Cerebellar cortex (tissue), 1 donor: Measurements from ENCODE around the gene ATXN1.

ENCODE experiments used
- DNase-seq: peaks from one replicate; pipeline ENCODE4 v3.0.0-alpha.2; 2015; ENCODE audit warnings: low spot score

Gene ATXN1

DNA sequence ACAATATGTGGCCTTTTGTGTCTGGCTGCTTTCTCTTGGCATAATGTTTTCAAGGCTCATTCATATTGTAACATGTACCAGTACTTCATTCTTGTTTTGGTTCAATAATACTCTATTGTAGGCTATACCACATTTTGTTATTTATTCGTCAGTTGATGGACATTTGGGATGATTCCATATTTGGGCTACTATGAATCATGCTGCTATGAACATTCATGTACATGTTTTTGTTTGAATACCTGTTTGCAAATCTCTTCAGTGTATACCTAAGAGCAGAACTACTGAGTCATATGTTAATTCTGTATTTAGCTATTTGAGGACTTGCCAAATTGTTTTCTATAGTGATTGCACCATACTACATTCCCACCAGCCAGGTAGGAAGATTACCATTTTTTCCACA lies 263.0 kb downstream of the ATXN1 start:
- no peak for DNase-seq

DNA sequence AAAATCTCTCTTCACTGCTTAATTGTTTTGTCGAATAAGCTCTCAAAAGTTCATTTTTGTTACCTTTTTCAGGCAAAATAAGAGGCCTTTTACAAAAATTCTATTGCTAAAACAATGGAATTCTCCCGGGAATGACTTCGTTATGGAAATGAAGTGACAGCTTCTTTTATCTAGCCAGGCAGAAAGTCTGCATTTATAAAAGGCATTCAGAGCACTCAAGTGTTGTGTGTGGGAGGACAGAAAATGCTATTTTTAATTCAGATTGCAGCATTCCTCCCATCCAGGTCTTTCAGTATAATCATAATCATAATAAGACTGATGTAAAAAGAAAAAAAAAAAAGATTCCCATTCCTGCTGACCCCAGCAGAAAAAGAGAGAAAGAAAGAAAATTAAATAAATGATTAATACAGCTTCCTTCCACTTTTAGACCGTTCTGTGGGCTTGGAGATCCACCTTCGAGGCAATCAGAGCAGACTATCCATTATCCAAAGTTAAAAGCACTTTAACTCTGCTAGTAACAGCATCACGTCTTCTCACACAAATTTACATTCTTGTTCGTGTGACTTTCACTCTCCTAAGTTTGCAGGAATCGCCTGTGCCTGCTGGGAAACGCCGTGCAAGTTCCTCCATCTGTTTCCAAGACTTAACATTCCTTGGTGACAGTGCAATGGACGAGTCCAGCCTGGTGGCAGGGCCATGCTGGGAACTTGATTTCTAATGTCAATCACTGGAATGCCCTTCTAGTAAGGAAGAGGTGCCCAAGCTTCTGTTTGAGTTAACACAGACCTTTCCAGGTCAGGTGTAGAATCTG lies 264.1 kb downstream of the ATXN1 start:
- no peak for DNase-seq

DNA sequence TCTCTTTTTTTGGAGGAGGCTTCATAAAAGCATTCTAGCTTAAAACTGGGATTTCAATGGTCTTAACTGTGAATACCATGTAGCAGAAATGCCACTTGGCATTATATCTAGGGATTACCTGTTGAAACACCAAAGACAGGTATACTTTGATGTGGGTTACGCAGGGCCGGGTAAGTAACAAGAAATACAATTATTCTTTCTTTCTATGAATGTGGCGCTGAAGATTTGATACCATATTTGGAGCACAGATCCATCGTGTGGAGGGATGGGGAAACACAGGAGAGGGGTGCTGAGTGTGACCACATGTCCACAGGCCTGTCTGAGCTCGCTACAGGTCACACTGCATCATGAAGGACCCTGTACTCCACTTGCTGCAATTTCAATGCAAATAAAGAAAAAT lies 265.1 kb downstream of the ATXN1 start:
- DNase-seq = no peak

DNA sequence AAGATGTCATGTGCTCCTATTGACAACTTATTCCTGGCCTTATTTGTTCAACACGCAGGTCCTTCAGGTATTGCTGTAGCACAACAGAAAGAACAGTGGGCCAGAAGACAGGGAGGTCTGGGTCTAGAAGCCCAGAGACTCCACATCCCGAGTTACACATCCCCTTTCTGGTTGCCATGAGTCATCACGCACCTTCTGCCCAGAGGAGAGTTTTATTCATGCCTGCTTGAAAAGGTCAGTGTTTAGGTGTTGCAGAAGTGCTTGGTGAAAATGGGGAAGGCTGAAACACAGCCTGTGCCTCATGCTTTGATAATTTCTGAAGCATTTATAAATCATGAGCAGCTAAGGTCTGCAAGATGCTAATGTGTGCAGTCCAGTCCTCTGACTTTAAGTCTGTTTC lies 266.5 kb downstream of the ATXN1 start:
- DNase-seq = no peak

DNA sequence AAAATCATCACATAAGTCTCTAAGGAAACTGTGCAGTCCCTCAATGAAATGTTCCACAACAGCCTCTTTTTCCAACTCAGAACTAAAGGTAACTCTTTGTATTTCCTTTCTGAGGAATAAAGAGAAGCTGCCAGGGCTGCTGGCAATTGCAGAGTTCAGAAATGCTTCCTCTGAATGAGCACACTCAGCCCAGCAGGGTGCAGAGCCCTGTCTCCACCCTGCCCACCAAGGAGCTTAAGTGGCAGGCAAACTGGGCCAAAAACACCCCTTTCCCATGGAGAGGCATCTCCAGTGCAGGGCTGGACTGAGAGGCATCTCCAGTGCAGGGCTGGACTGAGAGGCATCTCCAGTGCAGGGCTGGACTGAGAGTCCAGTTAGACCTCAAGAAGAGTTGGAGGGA lies 267.5 kb downstream of the ATXN1 start:
- DNase-seq = no peak

DNA sequence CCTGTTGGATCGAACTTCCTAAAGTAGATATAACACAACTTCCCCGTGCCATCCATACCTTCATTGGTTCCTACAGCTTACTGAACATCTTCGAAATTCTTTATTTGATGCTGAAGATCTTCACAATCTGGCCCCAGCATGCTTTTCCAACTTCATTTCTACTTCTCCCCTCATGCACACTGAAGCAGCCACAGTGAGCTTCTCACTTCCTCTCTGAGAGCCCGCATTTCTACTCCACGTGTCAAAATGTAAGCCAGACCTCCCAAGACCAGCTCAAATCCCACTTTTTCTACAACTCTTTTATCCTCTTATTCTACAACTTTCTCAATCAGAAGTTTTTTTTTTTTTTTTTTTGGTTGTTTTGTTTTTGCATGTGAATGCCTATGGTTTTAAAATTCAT lies 268.1 kb downstream of the ATXN1 start:
- no peak for DNase-seq

DNA sequence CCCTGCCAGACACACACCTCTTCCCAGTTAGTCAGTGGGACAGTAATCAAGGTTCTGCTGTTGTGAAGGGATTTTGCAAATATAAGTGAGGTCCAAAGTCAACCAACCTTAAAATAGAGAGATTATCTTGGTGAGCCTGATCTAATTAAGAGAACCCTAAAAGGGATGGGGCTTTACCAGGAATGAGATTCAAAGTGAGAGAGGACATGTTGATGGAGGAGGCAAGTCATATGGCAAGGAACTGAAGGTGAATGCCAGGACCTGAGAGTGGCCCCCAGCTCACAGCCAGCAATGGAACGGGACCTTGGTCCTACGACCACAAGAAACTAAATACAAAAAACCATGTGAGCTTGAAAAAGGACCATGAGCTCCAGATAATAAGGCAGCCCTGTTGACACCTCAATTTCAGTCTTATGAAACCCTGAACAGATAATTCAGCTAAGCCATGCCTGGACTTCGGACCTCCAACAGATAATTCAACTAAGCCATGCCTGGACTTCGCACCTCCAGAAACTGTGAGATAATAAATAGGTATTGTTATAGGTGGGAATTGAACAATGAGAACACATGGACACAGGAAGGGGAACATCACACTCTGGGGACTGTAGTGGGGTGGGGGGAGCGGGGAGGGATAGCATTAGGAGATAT lies 269.5 kb downstream of the ATXN1 start:
- DNase-seq = no peak

DNA sequence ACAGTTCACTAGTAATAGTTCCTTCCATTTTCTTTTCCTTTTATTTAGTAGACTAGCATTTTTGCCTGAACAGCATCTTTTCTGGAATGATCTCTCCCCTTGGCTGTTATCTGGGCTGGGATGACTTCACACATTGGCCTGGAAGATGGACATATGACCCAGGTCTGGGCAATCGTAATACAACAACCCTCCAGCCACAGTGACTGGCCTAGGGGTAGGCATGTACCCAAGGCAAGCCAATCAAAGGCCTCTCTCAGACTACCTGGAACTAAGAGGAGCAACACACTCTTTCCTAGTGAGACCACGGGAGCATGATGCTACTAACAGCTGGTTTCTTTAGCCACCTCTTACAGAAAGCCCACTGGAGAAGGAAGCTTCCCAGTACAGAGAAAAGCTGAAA lies 270.6 kb downstream of the ATXN1 start:
- DNase-seq = no peak

DNA sequence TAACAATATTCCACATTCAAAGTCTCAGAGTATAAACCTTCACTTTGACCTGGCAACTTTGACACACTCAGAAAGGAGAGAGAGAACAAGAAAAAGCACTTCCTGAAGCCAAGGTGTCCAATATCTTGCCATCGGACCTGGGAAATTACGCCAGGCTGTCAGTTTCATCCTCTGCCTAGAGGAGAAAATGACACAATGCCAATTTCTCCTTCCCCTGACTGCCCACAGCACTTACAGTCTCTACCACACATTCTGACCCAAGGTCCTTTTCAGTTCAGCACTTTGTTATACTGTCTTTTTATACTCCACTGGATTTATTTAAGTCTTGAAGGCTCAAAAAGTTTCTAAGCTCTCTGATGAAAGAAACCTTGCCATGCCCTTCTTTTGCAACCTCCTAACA lies 272.4 kb downstream of the ATXN1 start:
- no peak for DNase-seq

DNA sequence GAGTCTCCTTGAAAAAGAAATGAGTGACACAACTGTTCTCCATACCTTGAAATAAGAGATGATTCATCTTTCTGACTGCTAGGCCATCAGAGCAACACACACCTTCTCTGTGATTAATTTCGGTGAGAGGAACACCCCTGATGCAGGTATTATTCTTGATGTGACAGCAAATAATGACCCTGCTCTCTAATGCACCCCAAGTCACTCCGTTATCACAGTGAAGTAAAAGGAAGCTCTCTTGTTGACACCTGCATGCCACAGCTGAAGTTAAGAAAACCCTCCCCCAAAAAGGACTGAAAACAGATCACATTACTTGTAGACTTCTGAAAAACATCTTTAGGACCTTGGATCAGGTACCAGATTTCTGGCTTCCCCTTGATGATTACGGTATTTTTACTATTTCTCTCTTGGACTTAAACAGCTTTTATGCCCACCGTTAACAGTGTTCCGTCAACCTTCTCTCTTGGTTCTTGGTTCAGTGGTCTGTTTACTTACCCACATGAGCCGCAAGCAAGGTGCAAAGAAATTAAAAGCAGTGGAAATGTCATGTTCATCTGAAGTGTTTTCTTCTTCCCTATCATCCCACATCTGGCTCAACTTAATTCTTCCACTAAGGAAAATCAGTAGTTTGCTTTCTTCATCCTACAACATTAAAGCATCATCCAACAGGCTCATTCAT lies 273.1 kb downstream of the ATXN1 start:
- no peak for DNase-seq

DNA sequence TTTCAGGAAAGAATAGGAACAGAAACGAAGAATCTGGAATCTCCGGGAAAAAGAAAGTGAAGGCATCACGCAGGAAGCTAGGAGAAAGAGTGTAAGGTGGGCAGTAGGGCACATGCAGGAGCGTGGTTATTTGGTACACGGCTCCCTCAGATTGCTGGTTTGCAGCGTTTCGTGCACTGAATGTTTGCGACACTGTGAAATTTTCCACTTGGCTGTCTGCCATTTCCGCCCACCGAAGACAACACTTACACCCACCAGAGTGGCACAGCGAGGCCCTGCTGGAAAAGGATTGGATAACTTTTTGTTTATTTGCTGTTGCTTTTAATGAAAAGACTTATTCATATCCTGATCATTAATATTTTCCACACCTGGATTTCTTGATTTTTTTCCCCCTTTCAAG lies 274.6 kb downstream of the ATXN1 start:
- DNase-seq = no peak

DNA sequence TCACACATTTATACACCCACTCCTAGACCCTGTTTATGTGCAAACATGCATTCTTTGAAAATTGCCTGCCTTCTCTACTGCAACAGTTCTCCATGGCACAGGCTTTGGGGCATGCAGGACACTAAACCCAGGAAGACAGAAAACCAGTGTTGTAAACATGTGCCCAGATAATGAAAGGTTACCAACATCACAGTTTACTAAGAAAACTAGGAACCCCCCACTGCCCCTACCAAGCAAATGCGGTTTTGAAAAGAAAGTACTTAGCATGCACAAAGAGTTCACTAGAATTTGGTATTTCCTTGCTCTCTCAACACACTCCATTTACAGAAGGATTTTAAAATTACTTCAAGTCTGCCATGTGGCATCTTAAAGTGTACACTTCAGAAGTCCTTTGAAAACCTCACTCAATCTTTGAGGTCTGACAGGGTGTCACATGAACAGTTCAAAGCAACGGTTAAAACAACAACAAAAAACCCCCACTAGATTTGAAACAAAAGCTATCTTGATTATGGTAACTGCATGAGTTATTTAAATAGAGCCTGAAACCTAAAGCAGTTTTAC lies 277.9 kb downstream of the ATXN1 start:
- no peak for DNase-seq

DNA sequence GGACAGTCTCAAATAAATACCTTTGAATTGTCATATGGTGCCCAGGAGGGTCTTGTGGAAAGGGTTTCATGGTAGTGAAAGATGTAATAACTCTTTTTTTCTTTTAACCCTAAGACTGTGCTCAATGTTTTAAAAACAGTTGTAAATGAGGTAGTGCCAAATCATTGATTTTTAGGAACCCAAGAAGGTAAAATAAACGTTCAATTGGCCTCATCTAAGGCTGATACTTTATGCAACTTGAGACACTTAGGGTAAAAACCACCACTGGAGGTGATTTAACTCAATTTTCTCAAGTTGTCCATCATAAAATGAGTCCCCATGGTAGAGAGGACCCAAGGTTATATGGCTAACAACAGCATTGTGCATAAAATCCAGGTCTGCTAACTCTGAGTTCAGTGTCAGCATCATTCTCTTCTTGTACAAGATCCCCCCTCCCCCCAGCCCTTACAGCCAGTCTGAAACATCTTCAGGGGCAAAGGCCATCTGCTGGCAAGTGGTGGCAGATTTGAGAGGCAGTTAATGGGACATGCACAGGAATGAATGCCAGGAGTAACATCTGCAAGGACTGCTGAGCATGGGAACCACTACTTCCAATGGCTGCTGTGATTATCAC lies 278.5 kb downstream of the ATXN1 start:
- no peak for DNase-seq

DNA sequence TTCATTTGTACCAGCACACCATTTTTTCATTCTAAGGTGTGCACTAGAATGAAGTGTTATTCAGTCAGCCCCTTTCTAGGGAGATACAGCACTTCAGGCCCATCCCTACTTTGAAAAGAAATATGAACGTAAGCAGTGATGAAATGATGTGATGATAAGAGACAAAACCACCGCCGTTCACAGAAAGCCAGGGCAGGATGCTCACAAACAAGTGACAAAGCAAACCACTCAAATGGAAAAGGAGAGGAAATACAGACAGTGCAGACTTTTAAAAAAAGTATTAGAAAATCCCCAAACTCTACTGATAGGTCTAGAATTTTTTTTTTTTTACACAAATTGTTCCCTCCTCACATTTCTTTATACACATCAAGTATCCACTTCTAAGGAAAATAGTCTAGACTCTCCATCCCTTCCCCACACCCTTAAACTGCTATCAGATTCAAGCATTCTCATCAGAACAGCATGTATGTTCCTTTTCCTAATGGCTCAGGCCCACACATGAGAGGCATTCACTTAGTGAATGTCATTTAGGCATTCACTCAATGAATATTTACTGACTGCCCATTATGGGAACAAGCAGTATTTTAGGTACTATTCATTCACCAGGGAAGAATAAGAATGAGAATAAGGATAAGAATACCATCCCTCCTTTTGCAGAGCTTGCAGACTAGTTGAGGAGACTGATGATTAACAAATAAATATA lies 279.4 kb downstream of the ATXN1 start:
- DNase-seq = no peak

DNA sequence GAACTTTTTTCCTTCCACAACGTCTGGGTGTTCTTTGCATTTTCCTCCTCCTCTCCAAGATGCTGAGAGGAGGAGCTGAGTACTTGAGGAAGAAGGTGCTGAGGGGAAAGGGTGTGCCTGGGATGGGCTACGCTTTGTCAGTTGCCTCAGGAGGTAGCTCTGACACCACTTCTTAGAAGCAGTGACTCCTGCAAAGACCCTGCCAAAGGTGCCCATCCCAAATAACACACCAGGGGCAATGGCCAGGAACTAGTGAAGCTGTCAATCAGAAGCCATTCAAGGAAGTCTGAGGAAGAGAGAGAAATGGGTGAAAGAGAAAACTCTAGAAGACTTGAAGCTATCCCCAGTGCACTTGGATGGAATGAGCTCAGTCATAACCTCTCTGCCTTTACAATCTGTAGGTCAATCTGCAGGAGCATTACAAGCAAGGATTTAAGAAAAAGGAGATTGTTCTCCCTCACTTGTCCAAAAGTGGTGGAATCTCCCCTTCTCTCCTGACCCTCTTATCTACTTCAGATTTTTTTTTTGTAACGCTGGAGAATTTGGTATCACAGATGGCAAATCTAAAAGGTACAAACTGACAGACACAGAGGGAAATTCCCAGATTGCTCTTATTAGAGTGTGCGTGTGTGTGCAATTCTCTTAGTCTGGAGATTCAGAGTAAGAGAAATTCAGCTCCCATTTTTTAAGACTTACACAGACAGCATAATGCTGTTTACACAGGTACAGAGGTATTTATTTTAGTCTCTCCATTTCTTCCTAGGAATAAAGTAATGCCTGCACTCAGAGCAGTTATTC lies 280.3 kb downstream of the ATXN1 start:
- no peak for DNase-seq

DNA sequence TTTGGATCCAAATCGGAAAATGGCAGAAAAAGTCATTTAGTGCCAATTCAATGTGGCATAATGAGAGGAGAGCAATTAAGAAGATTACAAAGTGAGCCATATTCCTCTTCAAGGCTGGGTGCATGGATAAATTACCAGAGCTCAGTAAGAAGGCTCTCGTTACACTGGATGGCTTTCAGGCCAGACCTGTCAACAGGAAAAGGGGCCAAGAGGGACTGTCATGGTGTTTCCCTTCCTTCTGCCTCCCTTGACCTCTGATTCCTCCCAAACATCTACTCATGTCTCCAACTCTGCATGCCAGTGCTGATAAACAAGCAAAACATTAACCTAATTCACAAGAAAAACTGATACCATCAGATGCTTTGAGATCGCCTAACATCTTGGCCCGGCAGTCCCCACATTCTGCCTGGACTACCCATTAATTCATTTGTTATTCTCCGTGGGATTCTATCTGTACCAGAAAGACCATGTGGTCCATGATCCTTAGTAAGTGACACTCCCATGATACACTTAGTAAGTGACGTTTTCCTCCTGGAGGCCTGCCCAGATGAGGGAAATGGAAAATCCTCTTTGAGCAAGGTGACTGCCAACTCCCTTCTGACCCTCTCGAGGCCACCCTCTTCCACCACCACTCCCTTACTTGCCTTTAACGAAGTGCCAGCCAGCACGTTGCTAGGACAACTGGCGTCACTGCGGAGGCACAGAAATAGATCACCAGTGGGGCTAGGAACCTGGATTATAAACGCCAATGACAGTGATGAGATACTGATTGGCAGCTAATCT lies 283.7 kb downstream of the ATXN1 start:
- DNase-seq = no peak

DNA sequence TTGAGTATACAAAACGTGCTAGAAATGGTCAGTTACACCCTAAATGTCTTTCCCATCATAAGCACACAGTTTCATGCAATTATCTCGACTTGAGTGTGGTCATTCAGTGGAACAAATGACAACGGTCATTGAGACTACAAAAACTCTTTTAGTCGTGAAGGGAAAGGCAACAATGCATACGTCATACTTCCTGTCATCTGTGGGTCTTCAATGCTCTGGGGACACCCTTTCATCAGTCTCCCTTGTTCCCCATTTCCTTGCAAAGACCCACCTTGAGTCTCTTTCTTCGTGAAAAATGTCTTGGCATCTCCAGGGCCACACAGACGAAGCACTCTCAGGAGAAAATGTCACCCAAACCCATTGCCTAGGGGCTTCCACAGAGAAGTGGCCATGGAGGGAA lies 284.4 kb downstream of the ATXN1 start:
- no peak for DNase-seq

DNA sequence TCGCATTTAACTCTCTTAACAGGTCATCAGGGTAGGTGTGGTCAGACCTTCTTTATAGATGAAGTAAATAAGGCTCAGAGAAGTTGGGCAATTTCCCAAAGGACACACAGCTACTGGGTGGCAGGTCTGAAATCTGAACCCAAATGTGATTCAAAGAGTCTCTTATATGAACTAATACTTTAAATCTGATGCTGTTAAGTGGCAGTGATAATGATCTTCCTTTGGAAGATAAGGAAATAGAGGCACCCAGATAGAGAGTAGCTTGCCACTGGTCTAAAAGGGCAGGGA lies 285.8 kb downstream of the ATXN1 start:
- no peak for DNase-seq

DNA sequence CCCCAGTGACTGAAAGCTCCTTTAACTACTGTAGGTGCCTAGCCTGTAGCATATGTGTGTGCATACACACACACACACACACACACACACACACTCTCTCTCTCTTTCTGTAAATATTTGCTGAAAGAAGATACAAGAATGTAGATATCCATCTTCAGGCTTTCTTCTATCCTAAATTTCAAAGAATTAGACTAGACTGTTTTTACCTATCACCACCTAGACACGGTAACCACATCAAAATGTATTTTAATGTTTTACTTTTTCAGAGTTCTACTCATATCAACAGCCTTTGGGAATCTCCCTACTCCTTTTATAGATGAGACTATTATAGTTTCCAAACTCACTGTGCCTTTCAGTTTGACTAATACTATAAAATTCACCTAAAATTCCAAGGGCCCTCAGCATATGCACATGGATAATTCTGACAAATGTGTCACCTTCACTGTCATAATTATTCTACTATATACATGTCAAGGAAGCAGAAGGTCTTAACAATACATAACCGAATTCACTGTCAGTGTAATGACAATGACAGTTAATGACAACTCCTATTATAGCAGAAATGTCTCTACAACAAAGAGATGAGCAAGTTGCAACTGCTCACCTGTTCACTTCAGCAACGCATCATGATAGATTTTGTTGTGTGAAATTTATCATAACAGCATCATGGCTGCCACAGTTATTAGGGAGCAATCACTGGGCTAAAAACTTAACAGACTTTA lies 286.3 kb downstream of the ATXN1 start:
- DNase-seq = no peak
